AG10803 (cell line): Measurements from ENCODE around the gene GAB1.

ENCODE experiments used
- DNase-seq: peaks from one replicate; pipeline ENCODE4 v3.0.0; 2010; ENCODE audit warnings: low read depth
- H3K4me3 ChIP-seq: 2 replicates; pipeline ENCODE4 v1.5.1; 2011; ENCODE audit warnings: mild to moderate bottlenecking, low read length, control low read depth
- TF ChIP-seq, protein P1 (sequence below): conservative IDR thresholded peaks from 2 replicates; pipeline ENCODE4 v1.5.1; 2011; ENCODE audit warnings: mild to moderate bottlenecking, low read length, control low read depth, inconsistent platforms

Gene GAB1

DNA sequence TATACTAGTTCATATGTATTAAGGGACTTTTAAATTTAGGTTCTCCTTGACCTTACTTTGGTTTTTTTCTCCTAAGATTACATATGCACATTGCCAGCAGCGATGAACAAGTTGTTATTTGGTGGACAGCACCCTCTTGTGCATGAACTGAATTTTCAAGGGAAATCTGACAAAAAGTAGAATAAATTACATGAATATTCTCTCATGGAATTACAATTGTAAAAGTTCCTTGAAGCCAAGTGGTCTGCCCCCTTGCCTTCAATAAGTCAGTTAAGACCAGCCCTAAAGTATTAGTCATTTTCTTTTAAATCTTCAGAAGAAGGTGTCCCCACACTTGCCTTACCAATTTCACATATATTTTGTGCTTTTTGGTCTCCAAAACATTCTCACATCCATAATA, 146.2 kb downstream of the GAB1 start:
- TF ChIP-seq, protein P1, sequence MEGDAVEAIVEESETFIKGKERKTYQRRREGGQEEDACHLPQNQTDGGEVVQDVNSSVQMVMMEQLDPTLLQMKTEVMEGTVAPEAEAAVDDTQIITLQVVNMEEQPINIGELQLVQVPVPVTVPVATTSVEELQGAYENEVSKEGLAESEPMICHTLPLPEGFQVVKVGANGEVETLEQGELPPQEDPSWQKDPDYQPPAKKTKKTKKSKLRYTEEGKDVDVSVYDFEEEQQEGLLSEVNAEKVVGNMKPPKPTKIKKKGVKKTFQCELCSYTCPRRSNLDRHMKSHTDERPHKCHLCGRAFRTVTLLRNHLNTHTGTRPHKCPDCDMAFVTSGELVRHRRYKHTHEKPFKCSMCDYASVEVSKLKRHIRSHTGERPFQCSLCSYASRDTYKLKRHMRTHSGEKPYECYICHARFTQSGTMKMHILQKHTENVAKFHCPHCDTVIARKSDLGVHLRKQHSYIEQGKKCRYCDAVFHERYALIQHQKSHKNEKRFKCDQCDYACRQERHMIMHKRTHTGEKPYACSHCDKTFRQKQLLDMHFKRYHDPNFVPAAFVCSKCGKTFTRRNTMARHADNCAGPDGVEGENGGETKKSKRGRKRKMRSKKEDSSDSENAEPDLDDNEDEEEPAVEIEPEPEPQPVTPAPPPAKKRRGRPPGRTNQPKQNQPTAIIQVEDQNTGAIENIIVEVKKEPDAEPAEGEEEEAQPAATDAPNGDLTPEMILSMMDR = peak; percentile 81
- H3K4me3 ChIP-seq = no peak overlapping the region
- peak; percentile 64 for DNase-seq

DNA sequence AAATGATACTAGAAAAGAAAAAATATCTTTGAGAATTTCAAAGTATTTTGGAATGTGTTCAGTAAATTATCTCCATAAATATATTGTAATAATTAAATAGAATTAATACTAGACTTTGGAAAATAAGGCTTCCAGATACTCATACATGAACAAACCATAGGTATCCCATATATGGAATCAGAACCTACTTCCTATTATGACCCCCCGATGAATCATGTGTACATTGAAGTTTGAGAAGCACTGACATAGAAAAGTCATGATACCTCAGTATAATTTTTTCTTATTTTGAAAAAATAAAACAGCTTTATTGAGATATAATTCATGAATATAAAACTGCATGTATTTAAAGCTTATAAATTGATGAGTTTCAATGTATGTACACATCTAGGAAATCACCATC, 149.6 kb downstream of the GAB1 start:
- no peak for DNase-seq
- no peak overlapping the region for H3K4me3 ChIP-seq
- TF ChIP-seq, protein P1 = no peak

DNA sequence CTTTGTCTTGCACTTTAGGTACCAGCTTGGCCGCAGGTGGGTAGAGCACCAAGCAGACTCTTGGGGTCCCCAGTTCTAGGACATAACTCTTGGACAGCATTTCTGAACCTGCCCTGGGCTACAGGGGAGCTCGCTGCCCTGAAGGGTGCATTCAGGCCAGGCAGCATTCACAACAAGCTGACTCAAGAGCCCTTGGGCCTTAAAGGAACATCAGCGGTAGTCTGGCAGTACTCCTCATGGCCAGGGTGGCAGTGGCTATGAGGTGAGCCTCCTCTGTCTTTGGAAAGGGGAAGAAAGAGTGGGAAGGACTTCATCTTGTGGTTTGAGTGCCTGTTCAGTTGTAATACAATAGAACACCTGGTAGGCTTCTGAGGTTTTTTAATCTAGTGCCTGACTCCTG, 152.0 kb downstream of the GAB1 start:
- no peak for DNase-seq
- TF ChIP-seq, protein P1 = no peak
- no peak overlapping the region for H3K4me3 ChIP-seq

DNA sequence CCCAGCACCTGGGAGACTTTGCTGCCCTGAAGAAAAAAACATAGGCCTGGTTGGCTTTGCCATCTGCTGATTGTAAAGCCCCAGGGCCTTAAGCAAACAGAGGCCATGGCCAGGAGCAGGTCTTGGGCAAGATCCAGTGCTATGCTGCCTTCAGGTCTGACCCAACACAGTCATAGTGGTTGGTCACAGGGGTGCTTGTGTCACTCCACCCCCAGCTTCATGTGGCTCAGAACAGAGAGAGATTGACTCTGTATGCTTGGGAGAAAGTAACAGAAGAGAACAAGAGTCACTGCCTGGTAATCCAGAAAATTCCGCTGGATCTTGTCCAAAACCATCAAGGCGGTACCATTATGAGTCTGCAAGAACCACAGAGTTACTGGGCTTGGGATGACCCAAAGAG, 152.4 kb downstream of the GAB1 start:
- H3K4me3 ChIP-seq = no peak overlapping the region
- DNase-seq = peak; percentile 33

DNA sequence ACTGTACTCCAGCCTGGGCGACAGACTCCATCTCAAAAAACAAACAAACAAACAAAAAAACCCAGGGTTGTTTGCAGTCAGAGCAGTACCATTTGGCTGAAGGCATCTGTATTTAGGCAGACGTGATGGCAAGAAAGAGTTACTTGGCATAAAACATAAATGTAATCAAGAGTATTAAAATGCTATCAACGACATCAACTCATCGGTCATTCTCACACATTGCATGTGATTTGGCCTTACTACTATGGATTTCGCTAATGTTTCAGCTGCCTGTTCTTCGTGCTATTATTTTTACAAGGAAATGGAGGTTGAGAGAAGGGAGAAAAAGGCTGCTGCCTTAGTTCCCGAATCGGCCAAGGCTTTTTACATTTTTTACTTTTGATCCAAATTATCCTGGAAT, 161.3 kb downstream of the GAB1 start:
- no peak overlapping the region for H3K4me3 ChIP-seq
- TF ChIP-seq, protein P1 = no peak
- no peak for DNase-seq

More for the DNA sequence above, 152.4 kb downstream of the GAB1 start:
- TF ChIP-seq, protein P1 = no peak

DNA sequence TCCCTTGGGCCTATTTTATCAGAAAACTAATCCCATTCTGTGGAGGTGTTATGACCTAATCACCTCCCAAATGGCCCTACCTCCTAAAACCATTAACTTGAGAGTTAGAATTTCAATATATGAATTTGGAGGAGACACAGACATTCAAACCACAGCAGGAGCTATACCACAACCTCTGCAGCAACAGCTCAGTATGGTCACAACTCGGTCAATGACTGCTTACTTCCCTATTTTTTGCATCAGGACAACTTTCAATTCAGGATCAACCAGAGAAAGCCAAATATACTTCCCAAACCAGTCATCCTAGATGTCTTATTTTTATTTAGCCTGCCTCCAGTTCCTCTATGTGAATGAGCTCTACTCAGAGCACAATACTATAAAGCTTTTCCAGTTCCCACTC, 165.6 kb downstream of the GAB1 start:
- TF ChIP-seq, protein P1 = no peak
- H3K4me3 ChIP-seq = no peak overlapping the region
- DNase-seq = no peak

DNA sequence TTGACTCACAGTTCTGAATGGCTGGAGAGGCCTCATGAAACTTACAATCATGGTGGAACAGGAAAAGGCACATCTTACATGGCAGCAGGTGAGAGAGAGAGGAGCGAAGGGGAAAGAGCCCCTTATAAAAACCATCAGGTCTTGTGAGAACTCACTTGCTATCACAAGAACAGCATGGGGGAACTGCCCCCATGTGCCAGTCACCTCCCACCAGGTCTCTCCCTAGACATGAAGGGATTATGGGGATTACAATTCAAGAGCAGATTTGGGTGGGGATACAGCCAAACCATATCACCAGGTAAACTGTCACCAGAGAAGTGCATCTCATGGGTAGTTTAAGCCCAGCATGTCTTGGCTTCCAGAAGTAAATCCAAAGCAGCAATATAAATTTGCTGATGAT, 169.4 kb downstream of the GAB1 start:
- no peak for DNase-seq
- TF ChIP-seq, protein P1 = no peak

More for the DNA sequence above, 169.4 kb downstream of the GAB1 start:
- no peak overlapping the region for H3K4me3 ChIP-seq
